GM21390 (cell line): ENCODE measurements around the gene PSKH1.
A peak's percentile ranks its signal among the peaks of the same experiment; 100 is the strongest.
"Not testable (repeated sequence)": the region's sequence is repeated elsewhere in the genome, so short reads cannot be mapped to it uniquely, and the experiment has no call there.

Experiments
- ATAC-seq: cut with Tn5 transposase; IDR thresholded peaks from one replicate; pipeline ENCODE4 v1.9.1; 2021; ENCODE audit not compliant: unreplicated experiment

Gene PSKH1

DNA sequence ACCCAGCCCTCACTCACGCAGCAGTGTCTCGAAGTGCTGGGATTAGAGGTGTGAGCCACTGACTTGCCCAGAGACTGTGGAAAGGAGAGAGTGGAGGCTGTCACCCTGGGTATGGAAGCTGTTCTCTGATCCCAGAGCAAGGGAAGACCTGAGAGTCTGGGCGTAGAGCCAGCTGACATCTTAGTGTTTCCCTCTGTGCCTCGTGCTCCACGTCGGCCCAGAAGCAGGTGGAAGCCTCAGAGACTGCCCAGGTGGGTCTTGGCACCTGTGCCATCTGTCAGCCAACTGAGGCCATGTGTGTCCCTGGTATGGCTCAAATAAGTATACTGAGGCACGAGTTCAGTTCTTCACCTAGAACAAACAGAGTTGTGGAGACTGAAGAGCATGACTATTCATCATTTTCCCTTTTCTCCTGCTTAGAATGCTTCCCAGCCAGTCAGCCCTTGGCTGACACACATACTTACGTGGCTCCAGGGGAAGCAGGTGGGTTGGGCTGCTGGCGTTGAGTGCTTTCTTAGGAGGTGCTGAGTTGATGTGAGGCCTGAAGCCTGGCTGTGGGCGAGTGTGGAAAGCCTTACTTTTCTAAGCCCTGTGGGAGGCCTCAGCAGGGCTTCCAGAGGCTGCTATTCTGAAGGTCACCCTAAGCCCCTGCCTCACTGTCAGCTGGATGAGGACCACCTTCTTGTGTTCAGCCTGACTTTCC is 30.5 kb downstream of the PSKH1 start:
- no peak for ATAC-seq

GRCh38 chr16:67924140-67924906 is 31.3 kb downstream of the PSKH1 start:
- no peak for ATAC-seq

GRCh38 chr16:67926181-67926750 is 33.2 kb downstream of the PSKH1 start:
- ATAC-seq, result no peak

GRCh38 chr16:67927131-67927941 is 34.3 kb downstream of the PSKH1 start:
- ATAC-seq, result no peak

- ATAC-seq, result no peak
Measured at GRCh38 chr16:67928147-67928546, 35.1 kb downstream of the PSKH1 start.

DNA sequence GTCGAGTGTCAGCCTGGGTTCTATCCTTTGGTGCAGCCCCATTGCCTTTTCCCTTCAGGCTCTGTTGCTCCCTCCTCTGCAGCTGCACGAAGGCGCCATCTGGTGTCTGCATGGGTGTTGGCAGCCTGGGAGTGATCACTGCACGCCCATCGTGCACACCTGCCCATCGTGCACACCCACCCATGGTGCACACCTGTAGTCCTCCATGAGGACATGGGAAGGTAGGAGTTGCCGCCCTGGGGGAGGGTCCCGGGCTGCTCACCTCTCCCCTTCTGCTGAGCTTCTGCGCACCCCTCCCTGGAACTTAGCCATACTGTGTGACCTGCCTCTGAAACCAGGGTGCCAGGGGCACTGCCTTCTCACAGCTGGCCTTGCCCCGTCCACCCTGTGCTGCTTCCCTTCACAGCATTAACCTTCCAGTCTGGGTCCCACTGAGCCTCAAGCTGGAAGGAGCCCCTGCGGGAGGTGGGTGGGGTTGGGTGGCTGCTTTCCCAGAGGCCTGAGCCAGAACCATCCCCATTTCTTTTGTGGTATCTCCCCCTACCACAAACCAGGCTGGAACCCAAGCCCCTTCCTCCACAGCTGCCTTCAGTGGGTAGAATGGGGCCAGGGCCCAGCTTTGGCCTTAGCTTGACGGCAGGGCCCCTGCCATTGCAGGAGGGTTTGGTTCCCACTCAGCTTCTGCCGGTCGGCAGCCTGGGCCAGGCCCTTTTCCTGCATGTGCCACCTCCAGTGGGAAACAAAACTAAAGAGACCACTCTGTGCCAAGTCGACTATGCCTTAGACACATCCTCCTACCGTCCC is 35.7 kb downstream of the PSKH1 start:
- ATAC-seq, result no peak

GRCh38 chr16:67930191-67930590 is 37.1 kb downstream of the PSKH1 start:
- ATAC-seq, result no peak

- ATAC-seq, result no peak
Measured at GRCh38 chr16:67930678-67931211, 37.7 kb downstream of the PSKH1 start.

DNA sequence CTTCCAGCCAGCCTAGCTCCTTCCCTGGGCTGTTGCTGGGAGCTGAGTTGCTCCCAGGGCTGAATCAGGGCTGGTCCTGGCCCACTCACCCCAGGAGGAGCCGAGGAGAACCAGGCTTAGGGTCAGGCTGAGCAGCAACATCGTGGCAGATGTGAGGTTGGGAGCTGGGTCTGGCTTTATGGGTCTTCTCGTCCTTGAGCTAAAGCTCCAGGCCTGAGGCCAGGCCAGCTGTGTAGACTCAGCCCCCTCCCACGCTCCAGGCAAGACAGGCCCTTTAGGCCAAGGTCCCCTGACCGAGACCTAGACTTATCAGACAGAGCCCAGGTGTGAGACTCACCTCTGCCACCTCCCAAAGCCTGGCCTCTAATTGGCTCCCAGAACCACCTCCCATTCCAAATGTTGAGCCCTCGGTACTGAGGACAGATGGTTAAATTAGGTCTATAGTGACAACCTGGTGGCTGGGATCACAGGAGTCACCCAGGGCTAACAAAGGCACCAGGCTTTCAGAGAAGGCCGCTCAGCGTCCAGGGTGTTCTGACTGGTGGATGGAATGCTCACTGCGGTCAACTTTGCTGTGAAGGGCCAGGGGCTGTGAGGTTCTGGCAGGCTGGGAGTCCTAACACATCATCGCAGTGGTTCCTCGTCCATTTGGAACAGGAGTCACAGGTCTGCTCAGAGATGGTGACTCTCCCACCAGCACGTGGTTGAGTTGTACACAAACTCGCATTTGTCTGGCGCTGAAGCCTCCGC is 38.8 kb downstream of the PSKH1 start, which contains the start of gene CTRL:
Gene CTRL (minus strand): TSS at position 151 of the 750 bp plus-strand sequence. CDS start 10 bp downstream, at position 141.
- ATAC-seq, result no peak

DNA sequence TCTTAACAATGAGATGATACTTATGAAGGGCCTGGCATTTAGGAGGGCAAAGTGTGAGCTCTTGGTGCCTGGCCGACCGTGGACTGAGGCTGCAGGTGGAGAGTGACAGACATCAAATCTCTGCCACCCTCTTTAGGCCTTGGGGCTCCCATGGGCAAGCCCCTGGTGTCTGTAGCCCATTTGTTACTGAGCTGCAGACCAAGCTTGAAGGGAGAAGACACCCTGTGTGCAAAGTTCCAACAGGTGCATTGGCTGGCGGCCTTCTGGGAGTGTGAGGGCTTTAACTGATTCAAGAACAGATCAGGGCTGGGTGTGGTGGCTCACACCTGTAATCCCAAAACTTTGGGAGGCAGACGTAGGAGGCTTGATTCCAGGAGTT is 39.4 kb downstream of the PSKH1 start:
- ATAC-seq, result no peak

DNA sequence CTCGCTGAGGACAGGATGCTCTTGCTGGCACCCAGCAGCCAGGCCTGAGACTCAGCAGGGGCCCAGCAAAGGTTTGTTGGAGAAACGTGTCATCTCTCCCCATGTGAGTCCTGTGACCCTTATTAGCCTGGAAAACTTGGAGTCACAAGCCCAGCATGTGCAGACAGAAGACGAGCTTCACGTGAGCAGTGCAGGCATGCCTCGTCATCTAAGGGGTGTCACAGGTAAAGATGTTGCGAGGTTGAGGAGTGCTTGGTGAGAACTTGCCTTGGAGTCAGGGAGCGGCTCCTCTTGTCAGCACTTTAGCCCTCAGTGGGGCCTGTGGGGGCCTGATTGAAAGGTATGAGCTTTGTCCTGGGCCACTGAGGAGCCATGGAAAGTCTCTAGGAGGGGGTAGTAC is 40.8 kb downstream of the PSKH1 start:
- ATAC-seq, result no peak

GRCh38 chr16:67934306-67935100 is 41.4 kb downstream of the PSKH1 start:
- ATAC-seq, result no peak

DNA sequence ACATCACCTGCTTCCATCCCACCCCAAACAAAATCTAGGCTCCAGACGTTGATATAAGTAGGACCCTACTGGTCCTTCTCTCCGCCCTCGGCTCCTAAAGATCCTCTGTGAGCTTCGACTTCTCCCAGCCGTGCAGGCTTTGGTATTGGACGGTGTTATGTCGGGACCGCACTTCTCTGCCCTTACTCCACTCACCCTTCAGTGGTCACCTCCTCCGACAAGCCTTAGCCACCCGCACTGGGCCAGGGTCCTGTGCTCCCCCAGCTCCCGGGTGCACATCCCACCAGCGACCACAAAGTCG is 42.0 kb downstream of the PSKH1 start:
- ATAC-seq, result no peak

DNA sequence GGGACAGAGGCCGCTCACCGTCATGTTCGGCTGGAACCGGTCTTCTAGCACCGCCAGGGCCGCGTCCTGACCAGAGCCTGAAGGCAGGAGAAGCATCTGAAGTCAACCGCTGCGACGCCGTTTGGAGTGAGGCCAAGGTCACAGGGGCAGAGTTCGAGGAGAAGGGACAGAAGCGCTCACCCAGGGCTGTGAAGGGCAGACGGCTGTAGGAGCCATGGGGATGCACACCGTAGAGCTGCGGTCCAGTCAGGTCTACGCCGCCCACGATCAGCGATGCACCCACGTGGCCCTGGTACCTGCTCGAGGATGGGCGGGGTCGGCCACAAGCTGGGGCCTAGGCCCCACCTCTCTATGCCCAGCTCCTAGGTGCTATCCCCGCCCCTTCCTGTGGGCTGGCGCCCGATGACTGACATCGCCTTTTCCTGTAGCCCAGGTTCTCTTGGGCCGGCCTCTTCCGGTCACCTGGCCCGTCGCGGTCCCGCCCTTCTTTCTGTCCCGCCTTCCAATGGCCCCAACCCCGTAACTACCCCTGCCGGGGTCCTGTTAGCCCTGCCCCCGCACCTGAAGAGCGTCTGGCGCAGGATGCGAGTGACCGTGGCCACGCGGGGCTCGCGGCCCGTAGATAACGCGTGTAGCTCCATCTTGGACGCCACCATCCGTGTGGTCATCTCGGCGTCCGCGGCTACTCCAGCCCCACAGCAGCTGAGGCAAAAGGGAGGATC is 42.5 kb downstream of the PSKH1 start:
- ATAC-seq, result peak; percentile 83

DNA sequence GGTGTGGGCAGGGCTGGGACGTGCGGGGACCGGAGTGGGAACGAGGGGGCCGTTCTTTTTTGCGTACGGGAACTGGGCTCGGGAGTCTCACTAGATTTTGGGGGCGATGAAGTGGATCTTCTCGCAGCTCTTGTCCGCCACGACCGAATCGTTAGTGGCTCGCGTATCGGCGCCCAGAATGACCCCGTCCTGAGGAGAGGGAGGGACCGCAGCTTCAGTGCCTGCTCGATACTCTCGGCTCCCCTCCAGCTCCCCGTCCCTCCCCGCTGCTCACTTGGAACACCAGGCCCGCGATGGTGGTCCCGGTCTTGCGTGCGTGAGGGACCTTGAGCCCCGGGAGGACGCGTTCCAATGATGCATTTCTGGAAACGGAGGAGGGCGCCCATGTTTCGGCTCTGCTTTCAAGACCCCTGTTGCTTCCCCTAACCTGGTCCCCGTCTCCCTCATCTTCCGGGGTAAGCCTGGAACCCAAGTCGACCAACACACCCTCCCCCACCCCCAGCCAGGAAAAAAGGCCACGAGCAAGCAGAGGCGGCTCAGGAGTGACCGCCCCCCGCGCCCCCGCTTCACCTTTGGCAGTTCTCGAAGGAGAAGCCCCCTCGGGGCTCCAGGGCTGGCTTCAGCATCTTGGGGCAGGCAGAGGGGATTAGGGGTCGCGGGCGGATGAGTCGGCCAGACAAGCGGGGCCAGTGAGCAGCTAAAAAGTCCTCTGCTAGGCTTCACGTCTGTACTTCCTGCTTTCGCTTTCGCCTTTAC is 43.2 kb downstream of the PSKH1 start, which contains the start of gene PSMB10:
Gene PSMB10 (minus strand): TSS at position 727 of the 756 bp plus-strand sequence. CDS start 101 bp downstream, at position 626.
- ATAC-seq, result peak; percentile 2

DNA sequence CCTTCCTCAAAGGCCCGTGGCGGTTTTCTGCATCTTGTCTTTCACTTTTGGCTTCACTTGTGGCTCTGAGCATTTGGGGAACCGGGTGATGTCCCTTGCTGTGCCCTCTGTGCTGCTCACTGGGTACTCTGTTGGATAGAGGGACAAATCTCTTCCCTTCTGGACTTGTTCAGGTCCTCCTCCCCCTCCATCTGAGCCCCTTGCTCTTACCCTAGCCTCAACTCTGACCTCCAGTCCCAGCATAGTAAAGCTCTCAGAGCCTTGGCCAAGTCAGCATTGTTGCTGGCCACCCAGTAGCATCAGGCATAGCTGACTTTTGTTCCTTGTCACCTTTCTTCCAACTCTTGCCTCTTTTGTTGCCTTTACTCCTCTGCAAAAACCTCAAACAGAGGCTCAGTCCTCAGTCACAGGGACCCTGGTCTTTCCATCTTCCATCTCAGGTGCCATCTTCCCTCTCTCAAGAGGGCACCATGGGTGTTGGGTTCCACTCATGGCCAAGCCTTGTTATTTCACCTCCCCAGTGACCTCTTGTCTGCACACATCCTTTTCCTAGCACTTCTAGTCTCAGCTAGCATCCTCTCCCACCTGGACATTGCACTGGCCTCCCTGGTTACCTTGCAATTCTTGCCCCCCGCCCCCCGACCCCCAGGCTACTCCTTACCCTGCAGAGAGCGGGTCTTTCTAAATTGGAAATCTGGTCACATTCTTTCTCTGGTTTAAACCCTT is 44.0 kb downstream of the PSKH1 start:
- peak; percentile 59 for ATAC-seq

DNA sequence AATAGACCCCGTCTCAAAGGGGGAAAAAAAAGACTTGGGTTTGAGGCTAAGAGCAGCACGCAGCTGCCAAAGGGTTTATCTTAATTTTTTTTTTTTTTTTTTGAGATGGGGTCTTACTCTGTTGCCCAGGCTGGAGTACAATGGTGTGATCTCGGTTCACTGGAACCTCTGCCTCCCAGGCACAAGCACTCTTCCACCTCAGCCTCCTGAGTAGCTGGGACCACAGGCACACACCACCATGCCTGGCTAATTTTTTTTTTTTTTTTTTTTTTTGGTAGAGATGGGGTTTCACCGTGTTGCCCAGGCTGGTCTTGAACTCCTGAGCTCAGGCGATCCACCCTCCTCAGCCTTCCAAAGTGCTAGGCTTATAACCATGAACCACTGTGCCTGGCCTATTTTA is 44.7 kb downstream of the PSKH1 start:
- not testable (repeated sequence) for ATAC-seq
